ENCODE results near the gene LRR1.

LRR1 gene

GRCh38 chr14:49659526-49660455, 61.1 kb downstream of the LRR1 start:
- DNase-seq = no peak
- no peak overlapping the region for H3K27ac Mint-ChIP-seq
- ATAC-seq (replicated peaks) = no peak
- no peaks in the 10 kb centered on the region for H3K36me3 Mint-ChIP-seq (ENCODE audit: insufficient read depth)
- no peak overlapping the region for H3K4me3 Mint-ChIP-seq
- H3K4me1 Mint-ChIP-seq (ENCODE audit: low read depth in 2 of 2) = no peaks in the 10 kb centered on the region
- H3K27me3 Mint-ChIP-seq = no peaks in the 10 kb centered on the region
- no peaks in the 10 kb centered on the region for H3K9me3 Mint-ChIP-seq

Measured in effector memory CD8-positive, alpha-beta T cell (primary cell).